ENCODE results near the gene QTRT2.

QTRT2 gene

GRCh38 chr3:114078126-114078525 lies 21.6 kb downstream of the QTRT2 start:
- no peak for DNase-seq (ENCODE audit: low spot score)

DNA sequence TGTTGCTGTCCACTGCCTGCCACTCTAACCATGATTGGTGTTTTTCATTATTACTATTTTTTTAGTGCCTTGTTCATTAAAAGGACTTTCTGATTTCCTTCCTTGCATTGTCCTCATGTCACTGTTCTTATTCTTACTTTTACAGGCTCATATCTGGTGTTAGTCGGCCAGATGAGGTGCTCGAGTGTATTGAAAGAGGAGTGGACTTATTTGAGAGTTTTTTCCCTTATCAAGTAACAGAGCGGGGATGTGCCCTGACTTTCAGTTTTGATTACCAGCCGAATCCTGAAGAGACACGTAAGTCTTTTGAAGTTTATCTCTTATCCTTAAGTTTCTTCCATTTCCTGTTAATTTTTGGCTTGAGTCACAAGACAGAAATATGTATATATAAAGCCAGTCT lies 23.2 kb downstream of the QTRT2 start:
- DNase-seq (ENCODE audit: low spot score): no peak

- no peak for DNase-seq (ENCODE audit: low spot score)
Measured at GRCh38 chr3:114080201-114080600, 23.7 kb downstream of the QTRT2 start.

DNA sequence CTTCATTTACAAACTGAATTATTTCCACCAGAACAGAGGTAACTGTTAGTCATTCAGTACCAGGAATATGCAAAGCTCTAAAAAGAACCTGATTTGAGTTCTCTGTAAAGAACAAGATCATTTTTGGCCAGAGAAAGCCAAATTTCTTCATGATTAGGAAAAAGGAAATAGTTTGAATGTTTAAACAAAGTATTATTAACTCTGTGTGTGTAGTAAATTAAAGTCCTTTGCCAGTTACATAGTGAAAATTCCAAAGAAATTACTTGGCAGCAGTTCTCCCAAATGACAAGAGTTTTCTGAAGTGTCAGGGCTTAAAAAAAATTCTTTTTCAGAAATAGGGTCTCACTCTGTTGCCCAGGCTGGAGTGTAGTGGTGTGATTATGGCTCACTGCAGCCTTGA lies 24.5 kb downstream of the QTRT2 start:
- no peak for DNase-seq (ENCODE audit: low spot score)

DNA sequence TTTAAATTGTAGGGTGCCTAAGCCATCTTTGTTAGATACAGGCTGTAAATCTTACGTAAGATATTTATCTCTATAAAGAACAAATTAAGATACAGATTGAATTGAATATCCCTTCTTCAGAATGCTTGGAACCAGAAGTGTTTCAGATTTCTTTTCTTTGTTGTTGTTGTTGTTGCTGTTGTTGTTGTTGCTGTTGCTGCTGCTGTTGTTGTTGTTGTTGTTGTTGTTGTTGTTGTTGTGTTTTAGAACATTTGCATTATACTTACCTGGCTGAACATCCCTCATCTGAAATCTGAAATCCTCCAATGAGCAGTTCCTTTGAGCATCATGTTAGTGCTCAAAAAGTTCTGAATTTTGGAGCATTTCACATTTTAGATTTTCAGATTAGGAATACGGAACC lies 26.6 kb downstream of the QTRT2 start:
- DNase-seq (ENCODE audit: low spot score): no peak

DNA sequence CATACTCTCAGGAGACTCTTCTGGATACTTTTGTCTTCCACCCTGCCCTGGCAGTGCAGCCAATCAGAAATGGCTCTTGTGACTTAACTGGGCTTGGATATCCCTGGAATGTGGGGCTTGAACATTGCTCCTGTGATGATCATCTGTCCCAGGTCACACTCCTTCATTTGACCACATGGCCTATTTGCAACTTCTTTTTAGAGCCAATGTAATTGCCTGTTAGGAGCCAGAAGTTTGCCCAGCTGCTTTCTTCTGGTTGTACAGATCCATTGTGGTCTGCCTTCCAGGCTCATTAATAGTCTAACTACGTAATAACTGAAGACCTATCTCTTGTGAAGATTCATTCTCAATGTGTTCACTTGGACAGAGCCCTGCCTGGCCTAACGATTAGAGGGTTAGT lies 29.8 kb downstream of the QTRT2 start:
- no peak for DNase-seq (ENCODE audit: low spot score)

GRCh38 chr3:114089675-114090074 lies 33.1 kb downstream of the QTRT2 start:
- DNase-seq (ENCODE audit: low spot score): no peak

GRCh38 chr3:114092151-114093015 lies 35.8 kb downstream of the QTRT2 start:
- no peak for DNase-seq (ENCODE audit: low spot score)

DNA sequence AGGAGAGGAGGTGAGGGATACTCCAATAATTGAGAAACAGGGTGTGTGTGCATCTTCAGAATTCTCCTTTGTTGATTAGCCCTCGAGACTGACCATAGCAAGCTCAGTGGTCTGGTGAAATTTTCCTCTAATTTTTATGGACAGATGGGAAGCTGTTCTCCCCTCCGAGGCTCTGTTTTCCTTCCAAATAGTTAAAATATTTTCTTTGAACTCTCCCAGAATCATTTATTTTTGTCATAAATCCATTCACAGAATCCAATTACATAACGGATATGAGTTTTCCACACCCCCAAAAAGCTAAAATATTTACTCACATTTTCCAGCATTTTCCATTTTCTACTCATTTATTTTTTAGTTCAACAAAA lies 36.5 kb downstream of the QTRT2 start:
- DNase-seq (ENCODE audit: low spot score): no peak

DNA sequence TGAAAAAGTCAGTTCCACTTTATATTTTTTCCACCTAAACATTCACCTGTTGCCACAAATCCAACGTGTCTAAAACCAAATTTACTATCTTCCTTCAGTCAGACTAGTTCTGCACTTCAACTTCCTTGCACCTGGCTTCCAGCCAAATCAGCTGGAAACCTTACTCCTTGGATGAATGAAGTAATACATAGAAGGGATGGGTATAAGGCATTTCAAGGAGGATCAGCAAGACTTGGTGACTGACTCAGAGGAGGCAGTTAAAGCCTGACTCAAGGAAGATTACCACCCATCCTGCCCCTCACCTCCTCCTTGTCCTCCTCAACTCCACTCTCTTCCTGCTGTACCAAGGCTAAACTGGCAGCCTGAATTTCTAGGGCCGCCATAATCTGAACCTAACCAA lies 37.1 kb downstream of the QTRT2 start:
- no peak for DNase-seq (ENCODE audit: low spot score)

DNA sequence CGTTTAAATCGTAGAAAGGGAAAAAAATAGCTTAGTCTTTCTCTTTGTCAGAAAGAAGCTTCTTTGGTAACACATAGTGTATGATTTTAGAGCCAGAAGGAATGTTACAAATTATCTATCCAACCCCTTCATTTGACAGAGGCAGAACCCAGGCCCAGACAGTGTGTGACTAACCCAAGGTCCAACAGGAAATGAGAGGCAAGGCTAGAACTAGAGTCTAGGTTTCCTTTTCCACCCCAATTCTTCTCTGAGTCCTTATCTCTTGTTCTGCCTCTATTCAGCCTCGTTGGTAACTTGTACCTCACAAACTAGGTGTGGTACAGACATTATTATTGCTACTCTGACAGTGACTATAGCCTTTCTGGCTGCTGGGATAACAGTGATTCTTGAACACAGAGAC lies 39.3 kb downstream of the QTRT2 start:
- no peak for DNase-seq (ENCODE audit: low spot score)

- no peak for DNase-seq (ENCODE audit: low spot score)
Measured at GRCh38 chr3:114101101-114101500, 44.6 kb downstream of the QTRT2 start.

GRCh38 chr3:114103181-114103580 lies 46.6 kb downstream of the QTRT2 start:
- no peak for DNase-seq (ENCODE audit: low spot score)

DNA sequence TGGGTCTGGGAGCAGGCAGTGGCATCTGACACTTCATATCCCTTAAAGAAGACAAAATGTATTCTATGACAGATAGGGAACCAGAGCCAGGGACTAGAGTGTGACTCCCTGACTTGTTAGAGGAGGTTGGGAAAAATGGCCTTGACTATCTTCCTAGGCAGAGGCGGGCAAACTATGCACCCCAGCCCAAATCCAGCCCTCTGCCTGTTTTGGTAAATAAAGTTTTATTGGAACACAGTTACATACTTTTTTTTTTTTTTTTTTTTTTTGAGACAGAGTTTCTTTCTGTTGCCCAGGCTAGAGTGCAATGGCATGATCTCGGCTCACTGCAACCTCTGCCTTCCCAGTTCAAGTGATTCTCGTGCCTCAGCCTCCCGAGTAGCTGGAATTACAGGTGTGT lies 47.3 kb downstream of the QTRT2 start:
- no peak for DNase-seq (ENCODE audit: low spot score)

- DNase-seq (ENCODE audit: low spot score): no peak
Measured at GRCh38 chr3:114104414-114104813, 47.9 kb downstream of the QTRT2 start.

DNA sequence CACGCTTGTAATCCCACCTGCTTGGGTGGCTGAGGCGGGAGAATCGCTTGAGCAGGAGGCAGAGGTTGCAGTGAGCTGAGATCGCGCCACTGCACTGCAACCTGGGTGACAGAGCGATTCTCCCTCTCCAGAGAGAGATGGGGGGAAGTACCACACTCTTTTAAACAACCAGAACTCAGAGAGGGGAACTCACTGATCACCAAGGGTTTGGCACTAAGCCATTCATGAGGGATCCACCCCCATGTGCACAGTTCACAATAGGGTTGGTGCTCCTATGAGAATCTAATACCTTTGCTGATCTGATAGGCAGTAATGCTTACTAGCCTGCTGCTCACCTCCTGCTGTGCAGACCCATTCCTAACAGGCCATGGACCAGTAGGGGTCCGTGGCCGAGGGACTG lies 51.6 kb downstream of the QTRT2 start:
- no peak for DNase-seq (ENCODE audit: low spot score)

DNA sequence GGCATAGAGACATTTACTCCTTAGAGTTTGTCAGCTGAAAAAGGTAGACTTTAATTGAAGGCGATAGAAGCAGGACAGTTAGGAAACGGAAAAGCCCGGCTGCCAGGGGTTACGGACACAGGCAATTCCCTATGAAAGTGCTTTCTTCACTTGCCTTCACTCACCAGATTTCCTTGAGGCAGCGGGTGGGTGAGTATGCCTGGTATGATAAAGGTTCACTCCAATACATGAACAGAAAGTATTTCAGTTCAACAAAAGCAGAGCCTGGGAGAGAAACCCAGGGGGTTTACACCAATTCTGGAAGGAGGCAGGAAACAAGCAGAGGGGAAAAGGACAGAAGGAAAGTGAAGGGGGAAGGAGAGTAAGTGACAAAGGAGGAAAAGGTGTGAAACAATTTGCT lies 53.9 kb downstream of the QTRT2 start:
- DNase-seq (ENCODE audit: low spot score): no peak

- DNase-seq (ENCODE audit: low spot score): no peak
Measured at GRCh38 chr3:114111060-114111770, 54.7 kb downstream of the QTRT2 start.

DNA sequence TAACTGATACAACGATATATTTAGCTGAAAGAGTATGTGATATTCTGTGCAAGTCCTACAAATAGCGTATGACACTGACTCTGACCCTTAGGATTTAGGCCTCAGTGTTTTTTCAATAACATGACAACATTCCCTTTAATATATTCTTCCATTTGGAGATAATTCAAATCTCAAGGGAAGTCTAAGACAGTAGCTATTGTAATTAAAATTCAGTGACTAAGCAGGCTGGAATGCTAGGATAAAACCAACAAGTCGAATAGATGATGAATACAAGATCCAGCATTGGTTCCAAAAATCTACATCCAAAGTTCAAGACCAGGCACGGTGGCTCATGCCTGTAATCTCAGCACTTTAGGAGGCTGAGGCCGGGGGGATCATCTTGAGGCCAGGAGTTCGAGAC lies 56.2 kb downstream of the QTRT2 start:
- DNase-seq (ENCODE audit: low spot score): no peak

- DNase-seq (ENCODE audit: low spot score): no peak
Measured at GRCh38 chr3:114114719-114115118, 58.2 kb downstream of the QTRT2 start.

DNA sequence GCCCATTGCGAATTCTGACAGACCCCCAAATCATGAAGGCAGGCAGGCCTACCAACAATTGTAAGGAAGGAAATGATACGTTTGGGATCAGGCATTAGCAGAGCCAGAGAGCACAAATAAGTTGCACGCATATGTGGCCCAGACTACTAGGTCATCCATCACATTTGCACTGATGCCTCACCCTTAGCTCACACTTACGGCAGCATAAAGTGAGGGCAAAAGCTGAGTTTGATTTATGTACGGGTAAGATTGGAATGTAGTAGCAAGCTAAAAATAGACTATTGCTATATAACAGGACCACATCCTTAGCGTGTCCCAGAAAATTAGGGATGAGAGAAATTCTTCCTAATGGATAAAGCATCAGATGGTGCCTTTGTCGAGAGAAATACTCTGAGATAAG lies 58.6 kb downstream of the QTRT2 start:
- DNase-seq (ENCODE audit: low spot score): no peak

DNA sequence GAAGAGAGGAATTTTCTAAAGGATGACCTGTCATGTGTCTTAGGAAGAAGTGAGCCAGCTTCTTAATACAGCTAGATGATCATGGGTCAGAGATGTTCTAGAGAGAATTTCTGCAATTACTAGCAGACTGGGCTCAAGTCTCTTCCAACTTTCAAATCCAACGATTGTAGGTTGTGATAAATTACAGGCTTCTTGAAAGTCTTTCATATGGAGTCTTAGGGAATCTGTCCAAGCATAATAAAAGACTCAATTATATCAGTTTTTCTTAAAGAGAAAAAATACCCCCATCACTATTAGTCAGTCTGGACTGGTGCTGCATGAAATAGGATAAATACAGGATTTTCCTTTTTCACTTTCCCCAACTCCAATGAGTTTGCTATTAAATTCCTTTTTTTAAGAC lies 63.2 kb downstream of the QTRT2 start:
- DNase-seq (ENCODE audit: low spot score): no peak

- no peak for DNase-seq (ENCODE audit: low spot score)
Measured at GRCh38 chr3:114120211-114120610, 63.7 kb downstream of the QTRT2 start.
